Coronary artery (tissue), 2 donors: ENCODE measurements around the gene PSMD12.
"Not testable (repeated sequence)": the region's sequence is repeated elsewhere in the genome, so short reads cannot be mapped to it uniquely, and the experiment has no call there.

ENCODE experiments used
- DNase-seq: peaks from one replicate; pipeline ENCODE4 v3.0.0-alpha.2; 2017; ENCODE audit warnings: low spot score
- H3K27ac ChIP-seq, 2 donors: fragments of 200-600 bp; sonication (generic); one replicate each; pipeline ENCODE4 v1.5.1; 2016 to 2019
- H3K4me3 ChIP-seq: fragments of 200-600 bp; sonication (generic); 2 replicates; pipeline ENCODE4 v1.5.1; 2016; ENCODE audit warnings: mild to moderate bottlenecking, moderate library complexity
- TF ChIP-seq, protein P1 (sequence below): fragments of 200-600 bp; sonication (generic); IDR thresholded peaks from one replicate; pipeline ENCODE4 v1.5.1; 2019; ENCODE audit warnings: antibody characterized with exemption

The PSMD12 gene

DNA sequence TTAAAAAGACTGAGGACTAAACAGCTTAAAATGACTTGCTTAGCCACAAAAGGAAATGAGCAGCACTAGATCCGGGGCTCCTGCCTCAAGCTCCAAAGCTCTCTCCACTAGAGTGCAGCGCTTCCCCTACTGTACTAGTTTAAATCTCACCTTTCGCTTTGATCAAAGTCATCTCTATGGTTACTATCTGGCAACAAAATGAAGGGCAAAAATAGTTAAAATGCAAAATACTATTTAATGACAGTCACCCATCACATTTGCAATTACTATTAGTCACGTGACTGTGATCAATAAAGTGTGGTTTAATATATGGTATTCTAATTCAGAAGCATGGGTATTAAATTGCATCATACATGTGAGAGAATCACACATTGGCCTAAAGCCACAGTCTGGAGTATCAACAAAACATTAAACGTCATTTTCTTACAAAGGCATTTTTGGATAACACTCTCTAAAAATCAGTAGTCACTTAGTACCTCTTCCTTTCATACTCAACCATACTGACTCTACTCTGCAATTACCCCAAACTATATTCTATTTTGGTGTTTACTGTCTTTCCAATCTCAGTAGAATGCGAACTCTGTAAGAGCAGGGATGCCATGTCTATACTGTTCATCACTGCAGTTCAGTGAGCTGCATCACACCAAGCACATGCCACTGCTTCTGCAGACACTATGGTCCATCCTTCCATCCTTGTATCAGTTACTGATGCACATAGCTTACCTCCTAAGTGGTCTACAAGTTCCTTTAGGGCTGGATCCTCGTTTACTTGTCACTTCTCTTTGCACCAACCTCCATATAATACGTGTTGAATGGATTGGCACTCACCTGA lies 6.2 kb downstream of the PSMD12 start:
- no peak overlapping the region for H3K4me3 ChIP-seq
- no peak for DNase-seq
- no peak overlapping the region for H3K27ac ChIP-seq
- TF ChIP-seq, protein P1, sequence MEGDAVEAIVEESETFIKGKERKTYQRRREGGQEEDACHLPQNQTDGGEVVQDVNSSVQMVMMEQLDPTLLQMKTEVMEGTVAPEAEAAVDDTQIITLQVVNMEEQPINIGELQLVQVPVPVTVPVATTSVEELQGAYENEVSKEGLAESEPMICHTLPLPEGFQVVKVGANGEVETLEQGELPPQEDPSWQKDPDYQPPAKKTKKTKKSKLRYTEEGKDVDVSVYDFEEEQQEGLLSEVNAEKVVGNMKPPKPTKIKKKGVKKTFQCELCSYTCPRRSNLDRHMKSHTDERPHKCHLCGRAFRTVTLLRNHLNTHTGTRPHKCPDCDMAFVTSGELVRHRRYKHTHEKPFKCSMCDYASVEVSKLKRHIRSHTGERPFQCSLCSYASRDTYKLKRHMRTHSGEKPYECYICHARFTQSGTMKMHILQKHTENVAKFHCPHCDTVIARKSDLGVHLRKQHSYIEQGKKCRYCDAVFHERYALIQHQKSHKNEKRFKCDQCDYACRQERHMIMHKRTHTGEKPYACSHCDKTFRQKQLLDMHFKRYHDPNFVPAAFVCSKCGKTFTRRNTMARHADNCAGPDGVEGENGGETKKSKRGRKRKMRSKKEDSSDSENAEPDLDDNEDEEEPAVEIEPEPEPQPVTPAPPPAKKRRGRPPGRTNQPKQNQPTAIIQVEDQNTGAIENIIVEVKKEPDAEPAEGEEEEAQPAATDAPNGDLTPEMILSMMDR = no peak

DNA sequence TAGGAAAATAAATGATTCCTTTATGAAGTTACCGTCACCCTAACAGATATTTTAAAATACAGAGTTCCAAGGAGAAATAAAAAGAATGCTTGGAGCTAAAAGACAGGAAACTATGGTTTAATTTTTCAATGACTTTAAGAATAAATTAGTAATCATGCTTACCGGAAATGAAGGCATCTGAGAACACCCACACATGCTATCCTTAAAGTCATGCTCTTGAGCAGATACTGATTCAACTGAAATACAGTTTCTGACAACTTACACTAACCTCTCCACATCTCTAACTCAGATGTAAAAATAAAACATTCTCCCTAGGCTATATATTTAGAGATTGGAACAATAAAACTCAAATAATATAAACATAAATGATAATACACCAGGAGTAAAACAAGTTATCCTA lies 7.8 kb downstream of the PSMD12 start:
- no peak overlapping the region for H3K4me3 ChIP-seq
- TF ChIP-seq, protein P1 = no peak
- no peak for DNase-seq
- H3K27ac ChIP-seq = no peak overlapping the region

DNA sequence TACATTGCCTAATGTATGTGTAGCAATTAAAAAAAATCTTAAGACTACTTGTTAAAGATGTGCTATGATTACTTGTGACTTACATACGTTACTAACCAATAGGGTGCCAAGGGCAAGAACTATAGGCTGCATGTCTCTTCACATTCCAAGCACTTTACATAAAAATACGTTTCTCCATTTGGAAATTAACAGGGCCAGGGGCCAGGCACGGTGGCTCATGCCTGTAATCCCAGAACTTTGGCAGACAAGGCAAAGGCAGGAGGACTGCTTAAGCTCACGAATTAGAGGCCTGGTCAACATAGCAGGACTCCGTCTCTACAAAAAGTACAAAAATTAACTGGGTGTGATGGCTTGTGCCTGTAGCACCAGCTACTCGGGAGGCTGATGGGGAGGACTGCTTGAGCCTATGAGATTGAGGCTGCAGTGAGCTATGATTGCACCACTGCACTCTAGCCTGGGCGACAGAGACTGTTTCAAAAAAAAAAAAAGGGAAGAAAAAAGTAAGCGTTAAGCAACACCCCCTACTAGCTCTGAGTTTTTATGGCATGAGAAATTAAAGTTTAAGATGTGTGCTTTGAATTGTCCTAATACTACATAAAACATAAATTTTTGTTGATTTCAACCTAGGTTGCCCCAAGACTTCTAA lies 12.3 kb downstream of the PSMD12 start:
- DNase-seq = no peak
- no peak overlapping the region for H3K4me3 ChIP-seq
- H3K27ac ChIP-seq = no peak overlapping the region
- TF ChIP-seq, protein P1 = no peak

DNA sequence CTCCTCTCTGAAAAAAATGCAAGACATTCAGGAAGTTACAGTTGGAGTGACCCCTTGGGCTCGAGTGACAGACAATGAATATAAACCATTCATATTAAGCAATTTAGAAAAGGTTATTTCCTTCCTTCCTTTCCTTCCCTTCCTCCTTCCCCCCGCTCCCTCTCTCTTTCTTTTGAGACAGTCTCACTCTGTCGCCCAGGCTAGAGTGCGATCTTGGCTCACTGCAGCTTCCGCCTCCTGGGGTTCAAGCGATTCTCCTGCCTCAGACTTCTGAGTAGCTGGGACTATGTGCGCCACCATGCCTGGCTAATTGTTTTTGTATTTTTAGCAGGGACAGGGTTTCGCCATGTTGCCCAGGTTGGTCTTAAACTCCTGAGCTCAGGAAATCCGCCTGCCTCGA lies 13.2 kb downstream of the PSMD12 start:
- Histone ChIP-seq H3K4me3 (no peak overlapping the region), H3K27ac (no peak overlapping the region)
- no peak for DNase-seq
- TF ChIP-seq, protein P1 = no peak

DNA sequence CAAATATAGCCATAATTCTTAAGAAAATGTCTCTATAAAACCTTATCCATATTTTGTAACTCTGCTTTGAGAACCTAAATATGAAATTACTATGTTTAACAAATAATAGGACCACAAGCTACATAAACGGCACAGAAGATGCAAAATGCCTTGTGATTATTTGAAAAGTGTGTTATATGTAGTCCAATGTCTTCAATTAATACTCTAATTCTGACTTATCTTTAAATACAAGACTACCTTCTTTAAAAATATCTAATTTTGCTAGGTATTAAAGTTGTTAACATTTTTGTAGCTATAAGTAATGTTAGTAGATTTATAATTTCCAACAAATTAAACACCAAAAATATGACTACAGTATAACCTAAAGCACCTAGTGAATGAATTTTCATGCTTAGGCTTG lies 17.0 kb downstream of the PSMD12 start:
- no peak overlapping the region for H3K4me3 ChIP-seq
- no peak for DNase-seq
- no peak overlapping the region for H3K27ac ChIP-seq
- TF ChIP-seq, protein P1 = no peak

DNA sequence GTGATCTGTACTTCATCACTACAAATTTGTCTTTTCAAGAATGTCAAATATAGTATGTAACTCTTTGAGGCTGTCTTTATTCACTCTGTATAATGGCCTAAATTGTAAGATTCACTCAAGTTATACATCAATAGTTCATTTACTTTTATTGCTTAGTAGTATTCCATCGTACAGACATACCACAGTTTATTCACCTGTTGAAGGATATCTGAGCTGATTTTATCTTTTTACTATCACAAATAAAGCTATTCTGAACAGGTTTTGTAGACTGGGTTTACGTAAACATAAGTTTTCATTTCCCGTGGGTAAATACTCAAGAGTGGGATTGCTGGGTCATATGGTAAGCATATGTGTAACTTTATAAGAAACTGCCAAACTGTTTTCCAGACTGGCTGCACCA lies 18.6 kb downstream of the PSMD12 start:
- TF ChIP-seq, protein P1 = no peak
- no peak for DNase-seq
- no peak overlapping the region for H3K27ac ChIP-seq
- no peak overlapping the region for H3K4me3 ChIP-seq

DNA sequence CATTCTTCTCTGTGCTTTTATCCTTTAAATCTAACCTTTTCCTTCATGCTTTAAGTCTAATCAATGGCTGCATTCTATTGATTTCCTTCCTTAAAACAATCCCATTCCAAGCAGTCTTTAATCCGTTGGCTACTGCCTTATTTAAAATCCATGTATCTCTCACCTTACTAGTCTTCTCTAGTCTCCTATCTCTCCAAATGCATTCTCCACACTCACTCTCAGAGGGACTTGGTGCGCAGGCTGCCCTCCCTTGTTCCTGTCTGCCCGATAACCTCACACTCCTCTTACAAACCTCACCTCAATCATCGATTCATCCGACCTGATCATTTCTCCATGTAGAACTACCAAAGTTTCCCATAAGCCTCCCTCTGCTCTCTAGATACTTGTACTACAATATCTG lies 23.1 kb downstream of the PSMD12 start:
- no peak overlapping the region for H3K27ac ChIP-seq
- no peak overlapping the region for H3K4me3 ChIP-seq
- TF ChIP-seq, protein P1 = no peak
- no peak for DNase-seq

DNA sequence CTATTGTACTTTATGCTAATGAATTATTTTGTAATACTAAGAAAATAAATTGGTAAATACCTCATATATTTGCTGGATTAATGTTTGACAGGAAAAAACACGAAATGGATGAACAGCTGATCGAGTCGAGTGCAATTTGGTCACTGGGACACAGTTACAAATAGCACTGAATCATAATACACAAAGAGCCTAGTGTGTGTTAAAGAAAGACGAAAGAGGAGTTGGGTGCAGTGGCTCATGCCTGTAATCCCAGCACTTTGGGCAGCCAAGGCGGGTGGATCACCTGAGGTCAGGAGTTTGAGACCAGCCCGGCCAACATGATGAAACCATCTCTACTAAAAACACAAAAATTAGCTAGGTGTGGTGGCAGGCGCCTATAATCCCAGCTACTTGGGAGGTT lies 28.0 kb downstream of the PSMD12 start:
- H3K27ac ChIP-seq, DNase-seq, H3K4me3 ChIP-seq: not testable (repeated sequence)
